Activated T-cell treated with anti-CD3 and anti-CD28 coated beads, Interleukin-2, amount 50 U/mL, for 72 hours (primary cell): ENCODE data around the gene RASAL2. TPM values are rescaled to one million over a fixed set of nuclear protein-coding genes. Genes with fewer than 3 reads are reported as not detected.
"Not testable (repeated sequence)": the region's sequence is repeated elsewhere in the genome, so short reads cannot be mapped to it uniquely, and the experiment has no call there.

Experiments used
- ATAC-seq, 2 donors: fragments of 150-1000 bp; cut with Tn5 transposase; replicated peaks in 1 of 2; 2 replicates each; pipeline ENCODE4 v1.10.0; 2021; ENCODE audit warnings: moderate library complexity in 2 of 2, mild to moderate bottlenecking in 1 of 2
- DNase-seq, 2 donors: peaks; one replicate each; pipeline ENCODE4 v3.0.0; 2021 to 2022; ENCODE audit warnings: mixed read lengths in 1 of 2
- H3K27ac Mint-ChIP-seq: one replicate; pipeline ENCODE4 v1.8.0; 2022; ENCODE audit warnings: mild to moderate bottlenecking, moderate library complexity, mixed read lengths
- H3K27me3 Mint-ChIP-seq: one replicate; pipeline ENCODE4 v1.8.0; 2022; ENCODE audit warnings: low read depth, mixed read lengths
- H3K36me3 Mint-ChIP-seq, 2 donors: one replicate each; pipeline ENCODE4 v1.8.0; 2022; ENCODE audit warnings: mixed read lengths in 2 of 2, mild to moderate bottlenecking in 1 of 2; ENCODE audit not compliant: insufficient read depth in 2 of 2
- H3K4me1 Mint-ChIP-seq: one replicate; pipeline ENCODE4 v1.8.0; 2022; ENCODE audit warnings: low read depth, mixed read lengths
- H3K4me3 Mint-ChIP-seq, 2 donors: one replicate each; pipeline ENCODE4 v1.8.0; 2022; ENCODE audit warnings: mild to moderate bottlenecking in 2 of 2, mixed read lengths in 2 of 2, moderate library complexity in 2 of 2
- H3K9me3 Mint-ChIP-seq, 2 donors: one replicate each; pipeline ENCODE4 v1.8.0; 2022; ENCODE audit warnings: mixed read lengths in 2 of 2
- total RNA-seq, 2 donors: library from RNA; stranded (reverse); gene quantifications; one replicate each; pipeline ENCODE4 v1.2.3, GENCODE V29; 2022

RASAL2 gene
- total RNA-seq, 2 donors from 2014 or later: 0.02 to 0.05 TPM

- Mint-ChIP-seq H3K36me3 (no peaks in the 10 kb centered on the region), H3K27ac (no peak overlapping the region), H3K4me3 (no peak overlapping the region), H3K9me3 (no peaks in the 10 kb centered on the region), H3K4me1 (no peaks in the 10 kb centered on the region), H3K27me3 (no peaks in the 10 kb centered on the region)
- ATAC-seq (no peak), DNase-seq (no peak)
These were observed 251.3 kb downstream of the RASAL2 start for GRCh38 chr1:178345238-178345637.

GRCh38 chr1:178345807-178346206 is 251.9 kb downstream of the RASAL2 start:
- no peaks in the 10 kb centered on the region for H3K4me1 Mint-ChIP-seq
- ATAC-seq: no peak

GRCh38 chr1:178349801-178350200 is 255.9 kb downstream of the RASAL2 start:
- Mint-ChIP-seq H3K36me3 (no peaks in the 10 kb centered on the region), H3K9me3 (peaks cover 6% of the 10 kb centered on the region in 2 donors), H3K27ac (no peak overlapping the region), H3K4me1 (no peaks in the 10 kb centered on the region), H3K4me3 (no peak overlapping the region), H3K27me3 (no peaks in the 10 kb centered on the region)
- ATAC-seq (no peak), DNase-seq (no peak)

More at GRCh38 chr1:178345807-178346206, 251.9 kb downstream of the RASAL2 start:
- Mint-ChIP-seq H3K4me3 (no peak overlapping the region), H3K27ac (no peak overlapping the region), H3K36me3 (no peaks in the 10 kb centered on the region), H3K9me3 (no peaks in the 10 kb centered on the region), H3K27me3 (no peaks in the 10 kb centered on the region)
- no peak for DNase-seq

GRCh38 chr1:178351911-178352310 is 258.0 kb downstream of the RASAL2 start:
- H3K4me1 Mint-ChIP-seq, DNase-seq, H3K9me3 Mint-ChIP-seq, H3K27me3 Mint-ChIP-seq, H3K27ac Mint-ChIP-seq, H3K4me3 Mint-ChIP-seq, H3K36me3 Mint-ChIP-seq, ATAC-seq: not testable (repeated sequence)

- Mint-ChIP-seq H3K4me1 (no peaks in the 10 kb centered on the region), H3K27ac (no peak overlapping the region), H3K36me3 (no peaks in the 10 kb centered on the region), H3K4me3 (no peak overlapping the region), H3K9me3 (peaks cover 6% of the 10 kb centered on the region in 2 donors), H3K27me3 (no peaks in the 10 kb centered on the region)
- ATAC-seq: no peak
- DNase-seq: no peak
These were observed 259.0 kb downstream of the RASAL2 start for GRCh38 chr1:178352790-178353416.

GRCh38 chr1:178353524-178353923 is 259.6 kb downstream of the RASAL2 start:
- Mint-ChIP-seq H3K27me3 (no peaks in the 10 kb centered on the region), H3K4me3 (no peak overlapping the region), H3K27ac (no peak overlapping the region), H3K9me3 (peaks cover 6% of the 10 kb centered on the region in 2 donors), H3K4me1 (no peaks in the 10 kb centered on the region), H3K36me3 (no peaks in the 10 kb centered on the region)
- no peak for DNase-seq
- ATAC-seq: no peak

- DNase-seq: no peak
- no peaks in the 10 kb centered on the region for H3K36me3 Mint-ChIP-seq
- peaks cover 6% of the 10 kb centered on the region in 2 donors for H3K9me3 Mint-ChIP-seq
- H3K4me1 Mint-ChIP-seq: no peaks in the 10 kb centered on the region
- no peak for ATAC-seq
- no peaks in the 10 kb centered on the region for H3K27me3 Mint-ChIP-seq
- no peak overlapping the region for H3K27ac Mint-ChIP-seq
- no peak overlapping the region for H3K4me3 Mint-ChIP-seq
These were observed 260.9 kb downstream of the RASAL2 start for GRCh38 chr1:178354816-178355215.

GRCh38 chr1:178356299-178356698 is 262.4 kb downstream of the RASAL2 start:
- Mint-ChIP-seq H3K4me3 (no peak overlapping the region), H3K4me1 (no peaks in the 10 kb centered on the region), H3K27me3 (no peaks in the 10 kb centered on the region), H3K36me3 (no peaks in the 10 kb centered on the region), H3K27ac (no peak overlapping the region), H3K9me3 (peaks cover 6% of the 10 kb centered on the region in 2 donors)
- no peak for ATAC-seq
- no peak for DNase-seq

- DNase-seq: no peak
- H3K9me3 Mint-ChIP-seq: peaks cover under 1% of the 10 kb centered on the region in 2 donors
- H3K36me3 Mint-ChIP-seq: no peaks in the 10 kb centered on the region
- no peak for ATAC-seq
- no peak overlapping the region for H3K27ac Mint-ChIP-seq
- no peaks in the 10 kb centered on the region for H3K27me3 Mint-ChIP-seq
- no peaks in the 10 kb centered on the region for H3K4me1 Mint-ChIP-seq
- H3K4me3 Mint-ChIP-seq: no peak overlapping the region
These were observed 264.6 kb downstream of the RASAL2 start for GRCh38 chr1:178358456-178358855.

- no peak for DNase-seq
- Mint-ChIP-seq H3K27me3 (no peaks in the 10 kb centered on the region), H3K36me3 (no peaks in the 10 kb centered on the region), H3K4me1 (no peaks in the 10 kb centered on the region), H3K4me3 (no peak overlapping the region), H3K27ac (no peak overlapping the region), H3K9me3 (no peaks in the 10 kb centered on the region)
- ATAC-seq: no peak
These were observed 266.5 kb downstream of the RASAL2 start for GRCh38 chr1:178360421-178360820.

GRCh38 chr1:178361847-178362246 is 267.9 kb downstream of the RASAL2 start:
- no peak for ATAC-seq
- Mint-ChIP-seq H3K36me3 (no peaks in the 10 kb centered on the region), H3K9me3 (no peaks in the 10 kb centered on the region), H3K4me1 (no peaks in the 10 kb centered on the region), H3K27me3 (no peaks in the 10 kb centered on the region), H3K4me3 (no peak overlapping the region), H3K27ac (no peak overlapping the region)
- no peak for DNase-seq

GRCh38 chr1:178362747-178363146 is 268.8 kb downstream of the RASAL2 start:
- Mint-ChIP-seq H3K27ac (no peak overlapping the region), H3K9me3 (no peaks in the 10 kb centered on the region), H3K27me3 (no peaks in the 10 kb centered on the region), H3K36me3 (no peaks in the 10 kb centered on the region), H3K4me1 (no peaks in the 10 kb centered on the region), H3K4me3 (no peak overlapping the region)
- ATAC-seq (no peak), DNase-seq (no peak)

GRCh38 chr1:178364782-178365181 is 270.9 kb downstream of the RASAL2 start:
- H3K4me3 Mint-ChIP-seq: no peak overlapping the region
- H3K27me3 Mint-ChIP-seq: no peaks in the 10 kb centered on the region
- ATAC-seq: no peak
- no peak for DNase-seq
- no peaks in the 10 kb centered on the region for H3K4me1 Mint-ChIP-seq
- H3K9me3 Mint-ChIP-seq: no peaks in the 10 kb centered on the region
- no peak overlapping the region for H3K27ac Mint-ChIP-seq
- H3K36me3 Mint-ChIP-seq: no peaks in the 10 kb centered on the region

GRCh38 chr1:178367151-178367550 is 273.2 kb downstream of the RASAL2 start:
- Mint-ChIP-seq H3K27me3 (no peaks in the 10 kb centered on the region), H3K4me3 (no peak overlapping the region), H3K9me3 (no peaks in the 10 kb centered on the region), H3K36me3 (no peaks in the 10 kb centered on the region), H3K4me1 (no peaks in the 10 kb centered on the region), H3K27ac (no peak overlapping the region)
- DNase-seq (no peak), ATAC-seq (no peak)
